Ovary (tissue), 3 donors: ENCODE results near the gene VIPR1.

Experiments used
- CTCF ChIP-seq, 3 donors: fragments of 450-650 bp in 2 of 3; fragments of 200-600 bp in 1 of 3; IDR thresholded peaks; one replicate each; pipeline versions ENCODE4 v1.5.1 to v1.8.0; 2016 to 2022; ENCODE audit warnings: antibody characterized with exemption in 3 of 3, mild to moderate bottlenecking in 1 of 3
- EP300 ChIP-seq: sonication (generic); formaldehyde crosslinking; IDR thresholded peaks from one replicate; pipeline ENCODE4 v1.6.1; 2017; ENCODE audit warnings: antibody characterized with exemption
- POLR2A ChIP-seq: fragments of 450-650 bp; IDR thresholded peaks from one replicate; pipeline ENCODE4 v1.6.1; 2017; ENCODE audit warnings: antibody characterized with exemption, mild to moderate bottlenecking, moderate library complexity
- donor health status: DM: no; HTN: no; CAD: no.

- TF ChIP-seq CTCF (IDR thresholded peaks at IDR 0.05) (no peak), POLR2A (no peak), EP300 (no peak)
Observed at GRCh38 chr3:42541079-42541478, 38.6 kb downstream of the VIPR1 start.
